SK-N-DZ (cell line): Measurements from ENCODE around the gene ASPRV1.
"Not testable (repeated sequence)": the region's sequence is repeated elsewhere in the genome, so short reads cannot be mapped to it uniquely, and the experiment has no call there.

Source experiments
- DNase-seq: peaks from one replicate; pipeline ENCODE4 v3.0.0-alpha.2; 2015; ENCODE audit warnings: low spot score

ASPRV1 gene

DNA sequence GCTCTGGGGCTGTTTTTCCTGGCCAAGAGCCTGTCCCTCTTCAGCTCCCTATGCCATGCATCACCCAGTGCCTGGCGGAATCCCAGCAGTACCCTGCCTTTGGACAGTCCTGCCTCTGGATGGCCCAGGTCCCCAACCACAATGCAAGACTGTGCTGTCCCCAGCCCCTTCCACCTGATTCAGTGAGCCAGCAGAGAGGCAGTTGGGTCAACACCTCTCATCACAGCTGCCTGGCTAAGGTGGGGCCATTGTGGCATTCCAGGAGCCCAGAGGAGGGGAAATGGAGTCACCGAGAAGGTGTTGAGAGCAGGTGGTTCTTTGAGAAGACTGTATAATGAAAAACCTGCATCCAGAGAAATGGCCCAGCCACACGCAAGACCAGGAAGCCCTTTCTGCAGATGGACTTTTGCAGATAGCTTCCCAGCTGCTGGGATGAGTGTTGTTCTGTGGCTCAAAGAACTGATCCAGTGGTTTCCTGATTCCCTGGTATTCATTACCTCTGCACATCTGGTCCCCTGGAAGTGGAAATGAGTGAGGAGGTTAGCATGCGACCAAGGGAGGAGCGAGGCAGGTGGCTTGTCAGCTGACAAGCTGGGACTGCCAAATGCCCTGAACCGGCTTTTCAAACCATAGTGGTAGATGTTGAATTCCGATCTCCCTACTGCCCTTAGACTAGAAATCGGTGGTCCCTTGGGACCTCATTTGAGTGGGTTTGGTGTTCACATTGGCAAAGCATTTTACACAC lies 1.7 kb upstream of the ASPRV1 start:
- DNase-seq, result no peak

DNA sequence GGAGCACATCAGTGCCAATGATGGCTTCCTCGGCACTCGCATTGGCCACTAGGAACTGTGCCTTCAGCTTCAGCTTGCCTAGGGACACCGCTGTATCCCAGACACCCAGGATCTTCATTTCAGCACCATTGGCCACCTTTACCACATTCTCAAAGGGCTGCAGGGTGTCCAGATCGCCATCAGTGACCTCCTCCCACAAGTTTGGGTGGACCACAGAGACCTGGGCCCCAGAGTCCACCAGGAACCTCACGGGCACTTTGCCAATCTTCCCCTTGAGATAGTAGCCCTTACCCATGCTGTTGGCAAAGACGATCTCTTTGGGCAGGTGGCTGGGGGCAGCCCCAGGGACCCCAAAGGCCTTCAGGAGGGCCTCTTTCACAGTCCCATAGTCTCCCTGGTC lies 610 bp downstream of the ASPRV1 start:
- no peak for DNase-seq

DNA sequence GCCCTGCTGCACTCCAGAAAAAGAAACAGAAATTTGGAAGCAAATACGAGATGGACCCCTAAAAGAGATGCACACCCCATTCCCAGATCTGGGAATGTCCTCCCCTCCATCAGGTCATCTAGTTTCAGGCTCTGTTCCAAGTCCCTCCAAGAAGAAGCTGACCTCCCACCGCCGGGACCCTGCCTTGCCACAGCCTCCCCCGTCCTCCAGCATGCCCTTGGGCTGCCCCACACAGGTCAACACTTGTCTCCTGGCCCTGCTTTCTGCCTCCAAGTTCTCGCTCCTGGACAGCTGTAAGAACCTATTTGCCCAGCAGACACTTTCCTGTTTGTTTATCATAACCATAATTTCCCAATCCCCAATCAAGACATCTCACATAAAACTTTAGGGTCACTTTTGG lies 2.0 kb downstream of the ASPRV1 start:
- DNase-seq, result no peak

DNA sequence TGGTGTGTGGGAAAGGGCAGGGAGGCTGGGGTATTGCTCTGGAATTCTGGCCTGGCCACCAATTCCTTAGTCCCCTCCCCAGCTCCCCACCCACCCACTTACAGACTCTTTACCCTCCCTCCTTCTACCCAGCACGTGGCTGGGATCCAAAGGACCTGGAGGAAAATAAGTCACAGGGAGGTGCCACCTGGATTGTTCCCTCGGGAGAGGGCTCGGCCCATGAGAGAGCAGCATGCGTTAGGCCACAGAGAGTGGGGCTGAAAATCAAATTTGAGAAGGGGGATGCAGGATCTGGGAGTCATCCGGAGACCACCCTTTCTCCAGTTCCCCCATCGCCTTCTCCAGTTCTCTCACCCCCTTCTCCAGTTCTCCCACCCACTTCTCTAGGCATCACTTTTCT lies 3.0 kb downstream of the ASPRV1 start:
- DNase-seq, result no peak

DNA sequence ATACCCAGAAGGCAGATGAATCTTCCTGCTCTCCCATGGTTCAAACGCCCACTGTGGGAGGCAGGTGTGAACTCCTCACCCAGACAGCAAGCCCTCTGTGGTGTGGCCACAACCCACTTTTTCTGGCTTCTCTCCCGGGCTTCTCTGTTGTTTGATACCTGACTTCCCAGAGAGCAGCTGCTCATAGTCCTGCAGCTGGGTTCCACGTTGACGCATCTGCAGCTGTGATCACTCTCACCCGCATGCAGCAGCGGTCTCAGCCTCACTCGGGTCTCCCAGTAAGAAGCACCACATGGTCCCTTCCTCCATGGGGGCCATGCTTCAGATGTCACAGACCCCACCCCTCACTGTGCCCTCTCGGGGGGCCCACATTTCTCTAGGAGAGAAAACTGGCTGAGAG lies 3.5 kb downstream of the ASPRV1 start:
- DNase-seq, result peak; percentile 42

DNA sequence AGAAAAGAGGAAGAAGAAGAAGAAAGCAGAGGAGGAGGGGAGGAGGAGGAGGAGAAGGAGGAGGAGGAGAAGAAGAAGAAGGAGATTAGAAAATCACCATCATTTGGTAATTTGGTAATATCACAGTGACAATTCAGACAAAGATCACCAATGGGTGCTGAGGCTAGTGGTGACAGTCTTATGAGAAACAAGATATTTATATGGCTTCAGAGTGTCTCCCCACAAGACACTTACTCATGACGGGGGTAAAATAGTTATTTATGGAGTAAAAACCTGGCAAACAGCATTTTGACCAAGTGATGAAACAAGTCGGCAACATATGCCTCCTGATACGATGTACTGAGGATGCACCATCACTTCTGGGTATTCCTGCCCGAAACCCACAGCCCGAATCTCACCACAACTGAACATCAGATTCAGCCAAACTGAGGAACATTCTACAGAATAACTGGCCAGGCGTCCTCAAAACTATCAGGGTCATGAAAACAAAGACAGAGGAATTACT lies 4.9 kb downstream of the ASPRV1 start:
- no peak for DNase-seq

DNA sequence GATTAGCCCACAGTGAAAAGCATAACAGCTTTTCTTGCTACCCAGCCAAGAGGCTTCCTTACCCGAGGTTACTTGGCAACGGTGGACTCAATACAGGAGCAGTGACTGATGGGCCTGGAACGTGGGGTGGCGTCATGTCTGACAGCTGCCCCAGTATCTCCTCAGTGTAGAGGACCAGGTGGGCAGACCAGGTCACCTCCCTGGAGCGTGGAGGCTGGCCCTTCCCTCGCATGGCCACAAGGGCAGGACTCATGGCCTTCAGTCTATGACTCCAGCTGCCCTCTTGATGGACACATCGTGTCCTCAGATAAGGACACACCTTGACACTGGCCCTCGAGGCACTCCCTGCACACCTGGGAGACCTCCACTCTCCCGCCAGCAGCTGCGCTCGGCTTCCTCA lies 6.4 kb downstream of the ASPRV1 start:
- no peak for DNase-seq

DNA sequence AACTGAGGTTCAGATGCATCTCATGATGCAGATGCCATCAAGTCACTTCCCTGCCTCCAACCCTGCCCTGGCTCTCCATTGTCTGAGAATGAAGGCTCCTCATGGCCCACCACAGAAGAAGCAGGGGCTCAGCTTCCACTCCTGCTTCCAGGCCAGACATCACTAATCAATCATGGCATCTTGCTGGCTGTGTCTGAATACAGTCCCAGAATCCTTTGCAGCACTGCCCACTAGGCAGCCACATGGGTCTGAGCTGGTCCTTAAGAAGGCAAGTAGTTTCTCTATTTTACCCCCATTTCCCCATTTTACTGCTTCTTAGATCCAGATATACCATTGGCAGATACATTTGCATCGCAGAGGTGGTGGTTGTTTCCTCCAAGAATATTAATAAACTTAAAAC lies 7.3 kb downstream of the ASPRV1 start:
- no peak for DNase-seq

DNA sequence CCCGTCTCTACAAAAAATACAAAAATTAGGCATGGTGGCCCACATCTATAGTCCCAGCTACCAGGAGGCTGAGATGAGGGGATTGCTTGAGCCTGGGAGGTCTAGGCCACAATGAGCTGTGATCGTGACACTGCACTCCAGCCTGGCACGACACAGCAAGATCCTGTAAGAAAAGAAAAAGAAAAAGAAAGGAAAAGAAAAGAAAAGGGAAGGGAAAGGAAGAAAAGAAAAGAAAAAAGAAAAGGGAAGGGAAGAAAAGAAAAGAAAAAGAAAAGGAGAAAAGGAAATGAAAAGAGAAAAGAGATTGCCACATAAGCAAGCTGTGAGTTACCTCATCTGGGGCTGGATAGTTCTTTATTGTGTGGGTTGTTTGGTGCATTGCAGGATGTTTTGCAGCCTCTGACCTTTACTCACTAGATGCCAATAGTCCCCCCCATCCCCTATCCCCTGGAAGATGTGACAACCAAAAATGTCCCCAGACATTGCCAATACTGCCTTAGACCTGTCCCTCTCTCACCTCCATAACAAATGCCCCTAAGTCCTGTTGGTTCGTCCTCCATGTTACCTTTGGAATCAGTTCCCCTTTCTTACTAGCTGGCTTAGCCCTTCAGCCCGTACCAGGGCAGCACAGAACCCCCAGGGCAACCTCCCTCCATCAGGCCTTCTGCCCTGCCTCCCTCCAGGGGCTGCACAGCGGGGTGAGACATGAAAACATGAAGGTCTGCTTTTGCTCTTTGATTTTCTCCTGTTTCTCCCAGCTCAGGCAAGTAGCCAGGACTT lies 8.9 kb downstream of the ASPRV1 start:
- no peak for DNase-seq

DNA sequence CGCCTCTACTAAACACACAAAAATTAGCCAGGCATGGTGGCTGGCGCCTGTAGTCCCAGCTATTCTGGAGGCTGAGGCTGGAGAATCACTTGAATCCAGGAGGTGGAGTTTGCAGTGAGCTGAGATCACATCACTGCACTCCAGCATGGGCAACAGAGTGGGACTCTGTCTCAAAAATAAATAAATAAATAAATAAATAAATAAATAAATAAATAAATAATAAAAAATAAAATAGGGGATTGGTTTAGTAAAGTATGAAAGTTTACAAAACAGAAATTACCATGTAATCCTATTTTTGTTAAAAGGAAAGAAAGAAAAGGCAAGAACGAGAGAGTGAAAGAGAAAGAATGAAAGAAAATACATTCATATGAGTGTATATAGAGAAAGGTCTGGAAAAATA lies 10.8 kb downstream of the ASPRV1 start:
- DNase-seq, result not testable (repeated sequence)

DNA sequence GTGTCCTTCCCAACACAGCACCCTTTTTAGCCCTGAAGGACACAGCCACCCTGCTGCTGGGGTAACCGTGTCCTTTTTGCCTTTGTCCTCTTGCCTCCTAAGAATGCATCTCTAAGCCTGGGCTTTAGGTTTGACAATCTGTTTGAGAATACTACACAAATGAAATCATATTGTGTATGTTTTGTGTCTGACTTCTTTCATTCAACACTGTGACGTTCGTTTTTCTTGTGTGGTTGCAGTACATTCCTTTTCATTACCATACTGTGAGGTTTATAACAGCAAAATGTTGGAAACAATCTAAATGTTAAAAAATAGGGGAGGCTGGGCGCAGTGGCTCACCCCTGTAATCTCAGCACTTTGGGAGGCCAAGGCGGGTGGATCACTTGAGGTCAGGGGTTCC lies 11.2 kb downstream of the ASPRV1 start:
- no peak for DNase-seq

DNA sequence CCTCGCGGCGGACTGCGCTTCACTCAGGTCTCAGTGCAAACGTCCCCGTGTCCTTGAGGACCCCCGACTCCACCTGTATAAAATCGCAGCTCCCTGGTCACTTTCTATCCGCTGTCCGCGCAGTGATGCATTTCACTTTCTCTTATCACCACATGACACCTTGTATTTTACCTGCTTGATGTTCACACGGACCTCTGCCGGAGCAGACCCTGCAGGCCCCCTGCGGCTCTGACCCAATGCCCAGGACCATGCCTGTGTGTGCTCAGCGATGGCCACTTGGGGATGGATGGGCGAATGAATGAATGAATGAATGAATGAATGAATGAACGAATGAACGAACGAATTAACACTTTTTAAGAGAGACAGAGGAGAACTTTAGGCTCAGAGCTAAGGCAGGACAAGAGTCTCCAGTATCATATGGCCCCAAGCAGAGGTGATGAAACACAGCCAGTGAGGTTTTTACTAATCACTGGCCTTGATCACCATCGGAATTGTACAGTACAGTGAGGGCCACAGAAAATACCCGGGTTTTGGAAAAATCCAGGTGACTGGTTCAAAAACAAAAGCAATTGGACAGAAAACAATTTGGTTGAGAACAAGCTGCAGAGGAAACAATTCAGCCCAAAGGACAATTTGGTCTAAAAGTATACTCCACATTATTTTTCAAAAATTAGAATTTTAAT lies 12.3 kb downstream of the ASPRV1 start:
- DNase-seq, result no peak

DNA sequence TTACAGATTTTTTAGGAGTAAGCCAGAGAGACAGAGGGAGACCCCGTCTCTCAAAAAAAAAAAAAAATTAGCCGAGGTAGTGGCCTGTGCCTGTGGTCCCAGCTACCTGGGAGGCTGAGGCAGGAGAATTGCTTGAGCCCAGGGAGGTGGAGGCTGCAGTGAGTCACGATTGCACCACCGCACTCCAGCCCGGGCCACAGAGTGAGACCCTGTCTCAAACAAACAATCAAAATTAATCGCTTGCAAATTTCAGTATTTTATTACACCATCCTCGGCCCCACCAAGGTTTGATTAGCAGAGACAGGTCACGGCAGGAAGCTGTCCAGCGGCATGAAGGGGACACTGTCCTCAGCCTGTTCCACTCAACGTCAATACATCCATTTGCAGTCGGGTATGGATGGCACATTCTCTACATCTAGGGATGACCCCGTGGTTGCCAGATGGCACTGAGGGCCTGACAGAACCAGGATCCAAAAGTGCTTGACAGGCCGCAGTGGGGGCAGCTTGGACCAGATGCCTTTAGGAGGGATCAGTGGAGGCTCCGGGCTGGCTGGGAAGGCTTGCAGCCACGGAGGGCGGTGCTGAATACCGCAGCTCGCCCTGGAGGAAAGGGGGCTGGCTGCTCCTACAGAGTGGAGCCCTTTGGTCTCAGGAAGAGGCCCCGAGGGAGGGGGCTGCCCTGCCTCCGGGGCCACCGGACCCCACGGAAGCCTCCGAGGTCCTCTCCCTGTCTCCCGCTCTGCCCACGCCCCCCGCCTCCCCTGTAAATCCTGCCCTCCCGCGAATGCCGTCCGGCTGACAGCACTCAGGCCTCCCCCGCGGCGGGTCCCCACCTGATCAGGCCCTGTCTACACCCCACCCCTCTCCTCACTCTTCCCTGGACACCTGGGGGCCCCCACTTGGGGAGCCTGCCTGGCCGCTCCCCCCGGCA lies 13.1 kb downstream of the ASPRV1 start:
- no peak for DNase-seq

DNA sequence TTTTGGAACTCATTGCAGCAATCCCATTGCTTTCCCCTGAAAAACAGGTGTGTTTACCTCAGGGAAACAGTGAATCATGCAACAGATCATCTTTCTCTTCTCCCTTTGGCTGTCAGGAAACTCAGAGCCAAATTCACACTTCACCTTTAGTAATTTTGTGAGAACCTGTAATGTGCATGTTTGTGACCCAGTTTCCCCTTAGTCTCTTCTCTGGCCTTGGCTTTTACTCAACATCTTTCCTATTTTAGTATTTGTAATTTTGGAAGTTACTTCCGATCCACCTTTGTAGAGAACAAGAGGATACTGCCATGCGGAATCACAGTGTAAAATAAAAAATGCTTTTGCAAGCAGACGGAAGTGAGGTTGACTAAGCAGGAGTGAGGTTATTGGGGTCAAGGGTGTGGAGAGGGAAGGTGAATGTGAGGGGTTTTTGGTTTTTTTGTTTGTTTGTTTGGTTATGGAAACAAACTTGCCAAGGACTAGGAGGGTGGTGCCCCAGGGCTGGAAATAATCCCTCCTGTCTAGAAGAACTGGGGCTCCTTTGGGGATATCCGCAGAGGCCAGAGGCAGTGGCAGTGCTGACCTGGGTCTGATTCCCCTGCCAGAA lies 14.0 kb downstream of the ASPRV1 start:
- no peak for DNase-seq

DNA sequence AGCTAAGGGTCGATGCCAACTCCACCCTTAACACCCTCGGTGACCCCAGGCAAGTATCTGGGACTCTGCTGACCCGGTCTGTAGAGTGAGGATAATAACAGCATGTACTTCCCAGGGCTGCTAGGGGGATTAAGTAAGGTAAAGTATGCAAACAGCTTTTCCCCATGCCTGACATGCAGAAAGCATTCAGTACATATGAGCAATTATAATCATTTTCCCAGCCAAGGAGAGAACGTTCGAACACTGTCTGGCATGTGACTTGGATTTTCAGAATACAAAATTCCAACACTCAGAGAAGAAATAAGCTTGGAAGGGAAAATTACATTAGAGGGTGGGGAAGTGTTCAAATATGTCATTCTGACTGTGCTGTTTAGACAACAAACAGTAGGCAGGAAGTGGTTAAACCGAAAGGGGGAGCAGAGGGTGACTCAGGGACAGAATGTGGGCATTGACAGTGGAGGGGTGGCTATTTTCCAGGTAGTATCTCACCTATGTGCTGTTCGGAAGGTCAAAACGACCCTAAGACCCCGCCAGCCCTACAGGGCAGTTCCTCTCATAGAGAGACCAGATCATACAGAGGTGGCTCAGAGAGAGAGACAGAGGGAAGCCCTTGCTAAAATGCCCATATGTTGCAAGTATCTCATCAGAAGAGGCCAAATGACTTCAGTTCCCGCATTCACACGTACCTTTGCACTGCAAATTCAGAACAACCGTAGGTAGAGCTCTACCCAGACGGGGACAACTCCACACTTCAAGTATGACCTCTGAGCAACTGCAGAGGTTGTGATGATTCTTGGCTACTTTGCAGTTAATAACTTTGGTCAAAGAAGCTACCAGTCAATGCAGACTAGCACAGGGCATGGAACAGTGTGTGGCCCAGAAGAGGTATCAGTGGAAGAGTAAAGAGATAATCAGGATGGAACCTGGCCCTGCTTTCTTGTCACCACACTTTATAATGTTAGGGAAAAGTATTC lies 14.8 kb downstream of the ASPRV1 start:
- DNase-seq, result no peak

DNA sequence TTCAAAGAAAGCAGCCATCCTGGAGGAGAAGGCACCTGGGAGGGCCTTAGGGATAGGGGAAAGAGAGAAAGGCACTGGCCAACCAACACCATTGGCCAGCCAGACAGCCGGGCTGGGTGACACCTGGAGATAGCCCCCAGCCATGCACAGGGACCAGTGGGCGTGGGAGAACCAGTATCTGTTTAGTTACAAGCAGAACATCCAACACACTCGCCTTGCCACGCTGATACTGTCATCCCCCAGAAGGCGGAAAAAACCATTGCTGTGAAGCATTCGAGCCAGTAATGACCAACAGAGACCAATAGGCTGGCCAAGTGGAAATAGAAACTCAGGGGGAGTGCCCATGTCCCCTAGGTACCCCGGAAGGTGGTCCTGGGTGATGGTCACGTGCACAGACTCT lies 15.5 kb downstream of the ASPRV1 start:
- no peak for DNase-seq

DNA sequence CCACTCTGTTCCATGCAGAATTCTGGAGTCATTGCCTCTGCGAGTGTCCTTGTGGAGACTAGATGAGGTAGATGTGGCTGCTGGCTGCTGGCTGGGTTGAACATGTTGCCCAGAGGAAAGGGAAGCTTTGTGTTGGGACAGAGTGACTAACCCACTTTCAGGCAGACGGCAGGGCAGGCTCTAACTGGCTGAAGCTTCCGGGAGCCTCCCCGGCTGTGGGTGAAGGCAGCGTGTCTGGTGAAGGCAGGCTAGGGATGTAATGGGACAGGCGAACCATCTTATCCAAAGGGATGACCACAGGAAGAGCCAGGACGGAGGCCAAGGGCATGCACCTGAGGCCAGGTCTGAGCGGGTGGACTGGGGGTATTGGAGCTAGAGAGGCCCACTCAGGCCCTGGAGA lies 16.0 kb downstream of the ASPRV1 start:
- DNase-seq, result no peak

DNA sequence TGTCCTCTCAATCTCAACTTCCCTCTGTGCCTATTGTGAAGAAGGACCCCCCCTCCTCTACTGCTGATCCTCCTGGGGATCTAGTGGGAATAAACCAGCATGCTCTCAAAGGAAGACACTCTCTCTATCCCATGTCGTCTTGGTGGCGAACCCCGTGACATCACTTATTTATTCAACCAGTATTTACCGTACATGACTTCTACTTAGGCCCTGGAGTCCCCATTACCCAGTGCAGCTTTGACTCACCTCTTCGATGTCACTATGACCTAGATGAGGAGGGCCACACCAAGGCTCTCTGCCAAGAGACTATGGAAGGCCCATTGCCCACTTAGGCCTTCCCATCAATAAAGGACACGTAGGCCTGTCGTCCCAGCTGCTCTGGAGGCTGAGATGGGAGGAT lies 16.7 kb downstream of the ASPRV1 start:
- DNase-seq, result no peak

DNA sequence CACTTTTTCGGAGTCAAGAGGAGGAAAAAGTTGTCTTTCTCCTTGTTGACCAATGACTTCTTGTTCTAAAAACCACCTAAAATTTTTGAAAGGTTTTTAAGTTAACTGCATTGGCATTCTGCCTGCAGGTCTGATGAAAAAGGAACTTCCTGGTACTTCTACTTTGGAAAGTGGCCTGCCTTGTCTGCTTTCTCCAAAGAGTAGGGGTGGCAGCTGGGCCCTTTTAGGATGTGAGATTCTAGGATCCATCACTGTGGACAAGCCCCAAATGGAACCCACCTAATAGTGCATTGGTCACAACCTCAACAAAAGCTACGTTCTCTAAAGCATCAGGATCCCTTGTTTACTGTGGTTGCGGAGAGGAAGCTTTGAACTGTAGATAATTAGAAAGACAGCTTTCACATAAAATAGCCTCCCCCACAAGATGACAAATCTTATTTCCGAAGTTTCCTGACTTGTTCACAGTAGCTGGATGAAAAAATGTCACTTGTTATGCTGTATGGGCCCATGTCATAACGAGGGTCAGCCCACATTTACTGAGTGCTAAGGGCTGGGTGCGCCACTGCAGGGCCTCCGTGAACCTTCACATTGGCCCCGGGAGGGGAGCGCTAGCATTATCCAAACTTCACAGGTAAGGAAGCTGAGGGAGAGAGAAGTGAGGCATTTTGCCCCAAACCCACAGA lies 17.4 kb downstream of the ASPRV1 start:
- DNase-seq, result no peak
